ENCODE data around the gene ATP2B2. TPM values are rescaled to one million over a fixed set of nuclear protein-coding genes. Genes with fewer than 3 reads are reported as not detected.

The ATP2B2 gene
- polyA plus RNA-seq, 2 of the 4 experiments (the other 2 are of a cell fraction): 0.03 to 0.04 TPM

GRCh38 chr3:10356461-10356981 is 148.9 kb downstream of the ATP2B2 start:
- 69% methylated on average over 5 of the region's 5 CpGs for WGBS (ENCODE audit: missing lambda C conversion rate)

GRCh38 chr3:10354361-10355015 is 150.9 kb downstream of the ATP2B2 start:
- 55% methylated on average over 13 of the region's 13 CpGs for whole genome bisulfite sequencing (ENCODE audit: missing lambda C conversion rate)
- H3K9me3 ChIP-seq: no peaks in the 10 kb centered on the region
- no peak for TF ChIP-seq BHLHE40 (IDR thresholded peaks at IDR 0.05; ENCODE audit: low read depth, low read length)
- TF ChIP-seq TFCP2L1 (CRISPR knock-in tag; IDR thresholded peaks at IDR 0.05): no peak
- TF ChIP-seq GATA3 (IDR thresholded peaks at IDR 0.05; ENCODE audit: borderline replicate concordance): no peak
- TF ChIP-seq EHMT2 (IDR thresholded peaks at IDR 0.05; ENCODE audit: low read depth): no peak
- no peak for TF ChIP-seq HOXA7 (CRISPR knock-in tag; IDR thresholded peaks at IDR 0.05)
- TF ChIP-seq SMC3 (IDR thresholded peaks at IDR 0.05): no peak
- TF ChIP-seq FOSB (CRISPR knock-in tag; IDR thresholded peaks at IDR 0.05): no peak
- no peak for TF ChIP-seq MAFK (IDR thresholded peaks at IDR 0.05; ENCODE audit: partially characterized antibody)
- TF ChIP-seq POLR2A (IDR thresholded peaks at IDR 0.05; ENCODE audit: low read length): no peak
- TF ChIP-seq MAX (IDR thresholded peaks at IDR 0.05): no peak
- no peak for TF ChIP-seq HEYL (CRISPR knock-in tag; IDR thresholded peaks at IDR 0.05)
- no peak for TF ChIP-seq EHF (CRISPR knock-in tag; IDR thresholded peaks at IDR 0.05)
- TF ChIP-seq HDAC2 (IDR thresholded peaks at IDR 0.05): no peak
- CTCF ChIA-PET: interaction anchor here (2.0 to 7.0 kb wide), 2 partner anchors 10 to 11 kb away, joined by 7 to 42 read pairs; no protein-coding TSS in a partner anchor
- H3K4me2 ChIP-seq: no peak overlapping the region
- peaks cover 28% of the 10 kb centered on the region for H3K4me1 ChIP-seq
- ATAC-seq (no peak), DNase-seq (ENCODE audit: low read depth in 1 of 2, low spot score in 1 of 2) (no peak), FAIRE-seq (no peak)
- H3K4me3 ChIP-seq: no peak overlapping the region
- H3K27ac ChIP-seq: no peak overlapping the region
- POLR2A ChIA-PET: no interaction called here

More at GRCh38 chr3:10356461-10356981, 148.9 kb downstream of the ATP2B2 start:
- peaks cover 28% of the 10 kb centered on the region for H3K4me1 ChIP-seq
- peak in 1 of 2 experiments; percentile 49; a peak in 3 of 6 replicates for ATAC-seq
- peak overlapping the region in 1 of 2 experiments; percentile 30; a peak in 3 of 6 replicates for H3K27ac ChIP-seq
- no peak overlapping the region for H3K4me3 ChIP-seq
- no peak overlapping the region for H3K4me2 ChIP-seq
- POLR2A ChIA-PET: no interaction called here
- peak in 1 of 2 experiments; percentile 44 for DNase-seq (ENCODE audit: low read depth in 1 of 2, low spot score in 1 of 2)
- no peak for FAIRE-seq
- CTCF ChIA-PET: interaction anchor here (2.0 to 7.0 kb wide), 3 partner anchors 9 to 12 kb away, joined by 7 to 42 read pairs (median 10); no protein-coding TSS in a partner anchor
- no peaks in the 10 kb centered on the region for H3K9me3 ChIP-seq
- no peak for TF ChIP-seq TP53 (CRISPR knock-in tag; IDR thresholded peaks at IDR 0.05)
- TF ChIP-seq FOSL2 (IDR thresholded peaks at IDR 0.05): no peak
- peak; percentile 54; the same call in 1 of the 2 replicates for TF ChIP-seq FOSL2 (CRISPR knock-in tag; IDR thresholded peaks at IDR 0.05)
- no peak for TF ChIP-seq BCL3 (IDR thresholded peaks at IDR 0.05)
- no peak for TF ChIP-seq CBX2 (IDR thresholded peaks at IDR 0.05; ENCODE audit: borderline replicate concordance, low read depth)
- no peak for TF ChIP-seq BHLHE40 (IDR thresholded peaks at IDR 0.05; ENCODE audit: low read depth, low read length)
- TF ChIP-seq HOXB13 (CRISPR knock-in tag; IDR thresholded peaks at IDR 0.05; ENCODE audit: low read depth): no peak

- ChIA-PET POLR2A (interaction anchor here (1.5 kb wide), 1 partner anchor 33 kb away, joined by 3 read pairs; the partner anchor contains the start of gene SEC13), CTCF (interaction anchor here (7.0 kb wide), 1 partner anchor 9 kb away, joined by 42 read pairs; no protein-coding TSS in a partner anchor)
- H3K9me3 ChIP-seq: no peaks in the 10 kb centered on the region
- H3K4me2 ChIP-seq: no peak overlapping the region
- WGBS (ENCODE audit: missing lambda C conversion rate): 52% methylated on average over 10 of the region's 10 CpGs
- ATAC-seq (no peak), DNase-seq (ENCODE audit: low read depth in 1 of 2, low spot score in 1 of 2) (no peak), FAIRE-seq (no peak)
- H3K4me3 ChIP-seq: no peak overlapping the region
- peaks cover 28% of the 10 kb centered on the region for H3K4me1 ChIP-seq
- H3K27ac ChIP-seq: no peak overlapping the region
- no peak for TF ChIP-seq MAZ (IDR thresholded peaks at IDR 0.05; ENCODE audit: borderline replicate concordance, low read depth, low read length)
- TF ChIP-seq FOSB (CRISPR knock-in tag; IDR thresholded peaks at IDR 0.05): no peak
- no peak for TF ChIP-seq MYC (IDR thresholded peaks at IDR 0.05; ENCODE audit: borderline replicate concordance, low read length)
- TF ChIP-seq SMC3 (IDR thresholded peaks at IDR 0.05): no peak
- no peak for TF ChIP-seq CTCF (IDR thresholded peaks at IDR 0.05)
- no peak for TF ChIP-seq HES2 (IDR thresholded peaks at IDR 0.05)
- no peak for TF ChIP-seq NPAS2 (CRISPR knock-in tag; IDR thresholded peaks at IDR 0.05; ENCODE audit: borderline replicate concordance)
- no peak for TF ChIP-seq FOXS1 (CRISPR knock-in tag; IDR thresholded peaks at IDR 0.05)
- no peak for TF ChIP-seq ELK1 (IDR thresholded peaks at IDR 0.05; ENCODE audit: low read depth, low read length)
- no peak for TF ChIP-seq POLR2AphosphoS2 (conservative IDR thresholded peaks at IDR 0.05; ENCODE audit: low read length)
- no peak for TF ChIP-seq USF2 (IDR thresholded peaks at IDR 0.05)
Observed at GRCh38 chr3:10353661-10354360, 151.6 kb downstream of the ATP2B2 start.
